ENCODE data around the gene AKR1E2.

- TF ChIP-seq CTCF (IDR thresholded peaks at IDR 0.05; ENCODE audit: low read length) (no peak), EZH2 (IDR thresholded peaks at IDR 0.05; ENCODE audit: borderline replicate concordance, low read length) (no peak)
Measured at GRCh38 chr10:4819067-4819466, 6.9 kb upstream of the AKR1E2 start.

All from OCI-LY1 (cell line).